NCI-H1048 (cell line): Measurements from ENCODE around the gene DUSP9.
"Not testable (repeated sequence)": the region's sequence is repeated elsewhere in the genome, so short reads cannot be mapped to it uniquely, and the experiment has no call there.

Experiments used
- DNase-seq: peaks from one replicate; lab custom pipeline; 2025; lab: John Stamatoyannopoulos, UW

DUSP9 gene

DNA sequence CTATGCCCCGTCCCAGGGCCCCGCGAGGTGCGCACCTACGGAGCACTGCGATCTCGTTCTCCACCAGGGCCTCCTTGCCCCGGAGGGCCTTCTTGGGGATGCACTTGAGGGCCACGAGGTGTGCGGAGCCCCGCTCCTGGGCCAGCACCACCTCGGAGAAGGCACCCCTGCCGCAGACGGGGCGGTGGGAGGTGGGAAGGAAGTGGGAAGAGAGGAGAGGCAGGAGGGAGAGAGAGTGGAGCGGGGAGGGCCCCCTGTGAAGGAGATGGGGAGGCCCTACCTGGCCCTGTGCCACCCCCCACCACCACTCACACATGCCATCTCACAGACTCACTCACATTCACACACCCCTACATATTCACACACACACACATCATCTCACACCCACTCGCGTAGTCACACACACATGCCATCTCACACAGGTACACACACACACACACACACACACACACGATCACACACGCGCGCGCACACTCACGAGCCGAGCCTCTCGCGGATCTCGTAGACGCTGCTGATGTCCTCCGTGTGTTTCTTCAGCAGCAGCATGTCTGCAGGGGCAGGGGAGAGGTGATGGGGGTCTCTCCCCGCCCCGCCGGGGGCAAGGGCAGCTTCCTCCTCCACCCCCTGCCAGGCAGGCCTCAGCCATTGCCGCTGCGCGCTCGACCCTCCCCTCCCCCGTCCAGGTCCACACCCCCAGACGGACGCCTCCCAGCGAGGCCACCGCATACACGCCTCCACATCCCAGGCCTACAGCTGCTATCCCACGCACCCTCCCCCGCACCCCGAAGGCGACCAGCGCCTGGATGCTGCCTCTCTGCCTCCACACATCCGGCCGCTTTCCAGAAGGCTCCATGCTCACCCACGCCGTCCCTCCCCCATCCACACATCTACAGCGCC is 25.8 kb downstream of the DUSP9 start:
- DNase-seq, result no peak

DNA sequence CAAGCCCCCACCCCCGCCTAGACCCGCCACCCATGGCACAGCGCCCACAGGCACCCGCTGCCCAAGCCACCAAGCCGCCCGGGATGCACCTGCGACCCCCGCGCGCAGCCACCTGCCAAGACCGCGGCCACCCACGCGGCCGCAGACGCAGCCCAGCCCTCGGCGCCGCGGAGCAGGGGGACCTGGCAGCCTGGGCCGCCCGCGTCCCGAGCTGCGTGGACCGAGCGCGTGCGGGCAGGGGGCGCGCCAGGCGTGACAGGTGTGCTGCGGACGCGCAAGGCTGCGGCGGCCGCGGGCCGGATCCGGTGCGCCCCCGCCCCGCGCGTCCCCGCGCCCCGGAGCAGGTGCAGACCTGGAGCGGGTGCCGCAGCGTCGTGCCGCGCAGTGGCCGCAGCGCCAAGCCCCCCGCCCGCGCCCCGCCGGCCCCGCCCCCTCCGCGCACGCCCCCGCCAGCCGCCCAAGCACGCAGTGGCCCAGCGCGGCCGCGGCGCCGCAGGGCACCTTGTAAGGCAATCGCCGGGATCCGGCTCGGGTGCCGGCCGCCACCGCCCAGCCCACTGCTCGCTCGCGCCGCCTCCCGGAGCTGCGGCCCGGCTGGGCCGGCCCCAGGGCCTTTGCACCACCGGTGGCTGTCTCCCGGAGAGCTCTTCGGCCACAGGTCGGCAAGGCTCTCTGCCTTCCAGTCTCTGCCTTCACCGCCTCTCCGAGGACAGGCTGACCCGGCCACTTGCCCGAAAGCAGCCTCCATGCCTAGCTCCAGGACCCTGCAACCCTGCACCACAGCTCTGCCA is 26.6 kb downstream of the DUSP9 start, which contains the start of gene PNCK:
TSS of gene PNCK (minus strand) at position 386 of the 791 bp plus-strand sequence. CDS start 737 bp downstream, outside the sequence.
- no peak for DNase-seq

DNA sequence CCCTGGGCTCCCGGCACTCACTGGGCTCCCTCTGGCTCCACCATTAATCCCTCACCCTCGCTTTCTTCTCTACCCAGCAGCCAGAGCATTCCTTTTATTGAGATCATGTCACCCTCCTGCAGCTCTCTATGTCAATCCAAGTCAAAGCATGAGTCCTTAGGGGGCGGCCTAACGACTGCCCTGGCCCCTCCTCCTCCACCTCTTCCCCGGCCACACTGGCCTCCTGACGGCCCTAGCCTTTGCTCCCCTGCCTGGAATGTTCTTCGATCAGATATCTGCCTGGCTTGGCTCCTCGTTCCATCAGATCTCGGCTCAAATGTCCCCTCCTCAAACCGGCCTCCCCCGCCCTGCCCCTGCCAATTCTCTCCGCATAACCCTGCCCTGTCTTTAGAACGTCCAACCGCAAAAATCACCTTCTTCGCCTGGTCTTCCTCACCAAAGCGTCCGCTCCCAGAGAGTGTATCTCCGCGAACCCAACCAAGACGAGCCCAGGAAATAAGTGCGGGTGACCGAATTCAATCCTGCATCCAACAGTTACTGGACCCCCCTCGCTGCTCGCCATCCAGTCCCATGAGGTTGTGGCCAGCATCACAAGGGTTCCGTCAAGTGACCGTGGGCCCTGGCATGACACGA is 27.3 kb downstream of the DUSP9 start:
- no peak for DNase-seq

DNA sequence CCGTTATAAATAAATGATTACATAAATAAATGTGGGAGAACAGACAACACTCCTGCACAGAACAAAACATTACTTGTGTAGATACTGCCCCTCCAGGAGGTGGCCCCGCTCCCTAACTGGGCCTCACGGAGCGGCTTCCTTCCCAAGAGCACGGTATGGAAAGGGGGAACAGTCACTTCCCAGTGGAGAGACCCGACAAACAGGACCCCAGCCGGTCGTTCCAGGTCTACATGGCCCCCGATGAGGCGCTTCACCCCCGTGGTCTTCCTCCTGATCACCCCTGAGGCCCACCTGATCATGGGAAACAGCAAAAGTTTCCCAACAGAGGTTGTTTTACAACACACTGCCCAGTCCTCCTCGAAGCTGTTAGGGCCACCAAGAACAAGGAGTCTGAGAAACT is 34.2 kb downstream of the DUSP9 start:
- no peak for DNase-seq

- DNase-seq, result not testable (repeated sequence)
Observed at GRCh38 chrX:153683486-153683885, 36.5 kb downstream of the DUSP9 start.

DNA sequence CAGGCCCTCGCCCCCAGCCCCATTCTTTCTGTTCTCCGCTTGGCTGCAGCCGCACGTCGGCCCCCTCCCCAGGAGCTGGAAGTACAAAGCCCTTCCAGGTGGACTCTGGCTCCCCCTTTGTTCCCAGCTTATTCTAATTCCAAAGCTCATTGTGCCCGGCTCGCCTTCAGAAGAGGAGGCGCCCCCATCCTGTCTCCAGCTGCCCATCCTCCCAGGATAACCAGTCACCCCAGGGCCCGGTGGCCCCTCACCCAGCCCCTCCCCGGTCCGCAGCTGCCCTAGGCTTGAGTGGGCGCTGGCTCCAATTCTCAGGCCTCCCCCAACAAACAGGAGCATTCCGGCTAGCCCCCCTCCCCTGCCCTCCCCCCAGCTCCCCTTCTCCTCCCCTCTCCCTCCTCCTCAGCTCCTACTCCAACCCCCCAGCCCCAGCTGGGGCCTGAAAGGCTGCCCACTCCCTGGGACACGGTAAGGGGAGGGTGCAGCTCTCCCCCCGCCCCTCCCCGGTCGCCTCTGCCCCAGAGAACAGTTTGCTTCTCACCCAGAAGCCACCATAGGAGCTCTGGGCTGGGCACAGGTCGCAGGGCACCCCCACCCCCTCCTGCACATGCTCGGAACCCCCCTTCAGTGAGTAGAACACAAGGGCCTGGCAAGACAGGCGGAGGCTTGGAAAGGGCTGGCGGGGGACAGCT is 37.6 kb downstream of the DUSP9 start:
- DNase-seq, result no peak

- DNase-seq, result no peak
Observed at GRCh38 chrX:153685156-153685536, 38.1 kb downstream of the DUSP9 start.

- DNase-seq, result no peak
Observed at GRCh38 chrX:153685751-153686696, 39.0 kb downstream of the DUSP9 start.

DNA sequence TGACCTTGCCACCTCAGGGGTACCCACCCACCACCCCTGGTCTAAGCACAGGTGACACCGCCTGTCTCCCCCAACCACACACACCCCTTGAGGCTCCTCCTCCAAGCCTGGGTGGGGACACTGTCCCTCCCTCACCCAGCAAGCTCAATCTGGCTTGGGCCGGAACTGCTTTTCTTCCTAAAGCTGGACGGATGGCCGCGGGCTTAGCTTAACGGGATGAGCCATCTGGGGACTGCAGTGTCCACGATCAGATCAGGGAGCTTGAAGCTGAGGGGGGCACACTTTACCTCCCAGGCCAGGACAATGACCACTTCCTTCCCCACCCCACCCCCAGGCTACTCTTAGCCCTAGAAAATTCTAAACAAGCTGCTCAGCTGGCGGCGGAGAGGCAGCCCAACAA is 39.7 kb downstream of the DUSP9 start:
- DNase-seq, result no peak

DNA sequence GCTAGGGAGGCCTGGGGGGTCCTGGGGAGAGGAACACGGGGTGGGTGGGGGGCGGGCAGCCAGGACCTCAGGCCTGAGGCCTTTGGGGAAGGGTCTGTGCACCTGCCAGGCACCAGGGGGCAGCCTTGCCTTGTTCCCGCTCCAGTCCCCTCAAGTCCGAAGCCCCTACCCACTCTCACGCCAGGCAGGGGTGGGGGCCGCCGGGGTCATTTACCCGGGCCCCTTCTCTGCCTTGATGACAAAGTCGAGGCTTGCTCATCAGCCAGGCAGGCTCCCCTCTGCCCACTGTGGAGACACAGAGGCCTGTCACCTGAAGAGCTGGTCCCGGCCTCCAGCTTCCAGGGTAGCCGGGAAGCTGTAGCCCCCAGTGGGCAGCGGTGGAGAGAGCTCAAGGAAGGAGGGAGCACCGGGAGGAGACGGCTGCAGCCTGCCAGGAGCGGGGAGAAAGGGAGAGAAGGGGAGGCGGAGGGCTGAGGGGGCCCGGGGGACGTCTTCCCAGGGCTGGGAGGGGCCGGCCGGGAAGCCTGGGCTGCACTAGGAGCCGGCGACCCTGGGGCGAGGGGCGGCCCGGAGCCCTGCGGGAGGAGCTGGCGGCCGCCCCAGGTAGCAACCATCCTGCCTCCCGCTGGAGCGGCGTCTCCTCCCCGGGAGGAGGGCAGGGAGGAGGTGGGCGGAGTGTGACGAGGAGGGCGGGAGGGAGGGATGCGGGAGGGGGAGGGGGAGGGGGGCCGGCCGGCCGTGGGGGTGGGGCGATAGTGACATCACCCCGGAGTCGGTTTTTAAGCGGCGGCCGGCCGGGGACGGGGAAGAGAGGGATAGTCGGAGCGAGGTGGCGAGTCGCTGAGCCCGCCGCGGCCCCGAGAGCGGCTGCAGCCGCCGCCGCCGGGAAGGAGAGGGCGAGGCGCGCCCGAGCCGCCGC is 40.4 kb downstream of the DUSP9 start, which contains the start of gene SLC6A8:
TSS of gene SLC6A8 (plus strand) at position 806 of the 919 bp plus-strand sequence. CDS start 649 bp downstream, outside the sequence.
- no peak for DNase-seq

- DNase-seq, result no peak
Observed at GRCh38 chrX:153688071-153688470, 41.1 kb downstream of the DUSP9 start.

DNA sequence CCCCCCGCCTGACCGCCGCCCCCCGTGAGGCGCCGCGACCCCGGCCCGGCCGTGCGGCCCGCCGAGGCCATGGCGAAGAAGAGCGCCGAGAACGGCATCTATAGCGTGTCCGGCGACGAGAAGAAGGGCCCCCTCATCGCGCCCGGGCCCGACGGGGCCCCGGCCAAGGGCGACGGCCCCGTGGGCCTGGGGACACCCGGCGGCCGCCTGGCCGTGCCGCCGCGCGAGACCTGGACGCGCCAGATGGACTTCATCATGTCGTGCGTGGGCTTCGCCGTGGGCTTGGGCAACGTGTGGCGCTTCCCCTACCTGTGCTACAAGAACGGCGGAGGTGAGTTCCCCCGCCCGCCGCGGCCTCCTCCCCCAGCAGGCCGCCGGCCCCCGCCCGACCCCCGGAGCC is 41.5 kb downstream of the DUSP9 start:
- no peak for DNase-seq

GRCh38 chrX:153688911-153689590 is 42.0 kb downstream of the DUSP9 start:
- DNase-seq, result no peak

GRCh38 chrX:153689654-153690465 is 42.9 kb downstream of the DUSP9 start:
- DNase-seq, result no peak

GRCh38 chrX:153690466-153690865 is 43.5 kb downstream of the DUSP9 start:
- DNase-seq, result no peak

- DNase-seq, result not testable (repeated sequence)
Observed at GRCh38 chrX:153691032-153691827, 44.2 kb downstream of the DUSP9 start.

DNA sequence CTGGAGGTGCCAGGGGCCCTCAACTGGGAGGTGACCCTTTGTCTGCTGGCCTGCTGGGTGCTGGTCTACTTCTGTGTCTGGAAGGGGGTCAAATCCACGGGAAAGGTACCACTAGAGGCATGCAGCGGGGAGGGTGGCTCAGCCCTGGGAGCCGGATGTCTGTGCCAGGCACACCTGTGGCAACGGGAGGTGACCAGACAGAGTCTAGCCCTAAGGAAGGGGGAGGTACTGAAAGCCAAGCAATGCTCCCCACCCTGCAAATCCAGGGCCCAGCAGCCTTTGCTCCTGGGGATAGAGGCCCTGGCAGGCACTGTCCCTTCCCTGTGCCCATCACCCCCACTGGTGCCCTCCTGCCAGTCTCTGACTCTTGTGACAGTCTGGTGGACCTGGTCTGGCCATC is 45.0 kb downstream of the DUSP9 start:
- no peak for DNase-seq
